NCI-H69 (cell line): ENCODE measurements around the gene NOTCH1.

Experiments
- DNase-seq: peaks from one replicate; lab custom pipeline; 2025; lab: John Stamatoyannopoulos, UW

NOTCH1 gene

GRCh38 chr9:136517012-136517743, 28.7 kb downstream of the NOTCH1 start:
- no peak for DNase-seq

- no peak for DNase-seq
Observed at GRCh38 chr9:136516191-136516654, 29.6 kb downstream of the NOTCH1 start.

- DNase-seq, result no peak
Observed at GRCh38 chr9:136515276-136515675, 30.6 kb downstream of the NOTCH1 start.

GRCh38 chr9:136514022-136514714, 31.7 kb downstream of the NOTCH1 start:
- DNase-seq, result no peak

- no peak for DNase-seq
Observed at GRCh38 chr9:136513191-136513590, 32.7 kb downstream of the NOTCH1 start.

GRCh38 chr9:136512651-136513071, 33.2 kb downstream of the NOTCH1 start:
- DNase-seq, result no peak

- no peak for DNase-seq
Observed at GRCh38 chr9:136511670-136512592, 33.9 kb downstream of the NOTCH1 start.

GRCh38 chr9:136511144-136511669, 34.6 kb downstream of the NOTCH1 start:
- no peak for DNase-seq

- no peak for DNase-seq
Observed at GRCh38 chr9:136510561-136510960, 35.3 kb downstream of the NOTCH1 start.

- no peak for DNase-seq
Observed at GRCh38 chr9:136509549-136509948, 36.3 kb downstream of the NOTCH1 start.

- DNase-seq, result no peak
Observed at GRCh38 chr9:136508729-136509500, 36.9 kb downstream of the NOTCH1 start.

- DNase-seq, result no peak
Observed at GRCh38 chr9:136507992-136508375, 37.9 kb downstream of the NOTCH1 start.

- no peak for DNase-seq
Observed at GRCh38 chr9:136507221-136507991, 38.4 kb downstream of the NOTCH1 start.

GRCh38 chr9:136506425-136506824, 39.4 kb downstream of the NOTCH1 start:
- no peak for DNase-seq

- no peak for DNase-seq
Observed at GRCh38 chr9:136505406-136506403, 40.1 kb downstream of the NOTCH1 start.

- no peak for DNase-seq
Observed at GRCh38 chr9:136504512-136505348, 41.1 kb downstream of the NOTCH1 start.

- no peak for DNase-seq
Observed at GRCh38 chr9:136502940-136503550, 42.8 kb downstream of the NOTCH1 start.

GRCh38 chr9:136502196-136502595, 43.7 kb downstream of the NOTCH1 start:
- DNase-seq, result no peak
